ENCODE measurements around the gene TUBGCP3. TPM values are rescaled to one million over a fixed set of nuclear protein-coding genes. Genes with fewer than 3 reads are reported as not detected.

Gene TUBGCP3
- total and polyA plus RNA-seq, 5 donors from 2014 or later = 10.9 to 40.7 (median 15.0) TPM

DNA sequence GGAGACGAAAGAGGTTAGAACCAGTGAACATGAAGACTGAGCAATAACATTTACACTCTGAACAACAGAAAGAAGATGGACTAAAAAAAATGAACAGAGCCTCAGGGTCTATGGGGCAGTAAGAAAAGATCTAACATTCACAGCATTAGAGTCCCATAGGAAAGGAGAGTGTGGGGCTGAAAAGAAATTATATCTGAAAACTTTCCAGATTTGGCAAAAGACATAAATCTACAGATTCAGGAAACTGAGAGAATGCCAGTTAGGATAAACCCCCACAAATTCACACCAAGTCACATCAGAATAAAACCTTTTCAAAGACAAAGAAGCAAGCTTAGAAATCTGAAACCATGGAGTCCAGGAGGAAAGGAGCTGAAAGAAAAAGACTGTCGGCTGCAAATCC, 20.3 kb upstream of the TUBGCP3 start:
- Mint-ChIP-seq H3K9me3 (peaks cover 0 to 1% (median 0%) of the 10 kb centered on the region in 7 donors), H3K4me3 (no peak overlapping the region), H3K27ac (peak overlapping the region in 1 of 3 donors; percentile 56), H3K36me3 (no peaks in the 10 kb centered on the region), H3K4me1 (peaks cover 3 to 18% (median 8%) of the 10 kb centered on the region in 4 donors), H3K27me3 (peaks cover 30% of the 10 kb centered on the region)
- H3K9me3 ChIP-seq (ENCODE audit: control insufficient read depth in 2 of 2, low read length in 2 of 2) = no peaks in the 10 kb centered on the region
- H3K27ac ChIP-seq (ENCODE audit: insufficient read depth, low read length, poor library complexity, severe bottlenecking) = no peak overlapping the region
- DNase-seq (no peak), ATAC-seq (ENCODE audit: low read depth in 2 of 2) (no peak)
- H3K4me3 ChIP-seq (ENCODE audit: low read depth, low read length) = no peak overlapping the region
- H3K36me3 ChIP-seq (ENCODE audit: control insufficient read depth, insufficient read depth, low read length) = no peaks in the 10 kb centered on the region
- peaks cover 10% of the 10 kb centered on the region for H3K4me1 ChIP-seq (ENCODE audit: control insufficient read depth, insufficient read depth, low read length, poor library complexity, severe bottlenecking)
- H3K27me3 ChIP-seq (ENCODE audit: control insufficient read depth, insufficient read depth, low read length) = peaks cover 5% of the 10 kb centered on the region

DNA sequence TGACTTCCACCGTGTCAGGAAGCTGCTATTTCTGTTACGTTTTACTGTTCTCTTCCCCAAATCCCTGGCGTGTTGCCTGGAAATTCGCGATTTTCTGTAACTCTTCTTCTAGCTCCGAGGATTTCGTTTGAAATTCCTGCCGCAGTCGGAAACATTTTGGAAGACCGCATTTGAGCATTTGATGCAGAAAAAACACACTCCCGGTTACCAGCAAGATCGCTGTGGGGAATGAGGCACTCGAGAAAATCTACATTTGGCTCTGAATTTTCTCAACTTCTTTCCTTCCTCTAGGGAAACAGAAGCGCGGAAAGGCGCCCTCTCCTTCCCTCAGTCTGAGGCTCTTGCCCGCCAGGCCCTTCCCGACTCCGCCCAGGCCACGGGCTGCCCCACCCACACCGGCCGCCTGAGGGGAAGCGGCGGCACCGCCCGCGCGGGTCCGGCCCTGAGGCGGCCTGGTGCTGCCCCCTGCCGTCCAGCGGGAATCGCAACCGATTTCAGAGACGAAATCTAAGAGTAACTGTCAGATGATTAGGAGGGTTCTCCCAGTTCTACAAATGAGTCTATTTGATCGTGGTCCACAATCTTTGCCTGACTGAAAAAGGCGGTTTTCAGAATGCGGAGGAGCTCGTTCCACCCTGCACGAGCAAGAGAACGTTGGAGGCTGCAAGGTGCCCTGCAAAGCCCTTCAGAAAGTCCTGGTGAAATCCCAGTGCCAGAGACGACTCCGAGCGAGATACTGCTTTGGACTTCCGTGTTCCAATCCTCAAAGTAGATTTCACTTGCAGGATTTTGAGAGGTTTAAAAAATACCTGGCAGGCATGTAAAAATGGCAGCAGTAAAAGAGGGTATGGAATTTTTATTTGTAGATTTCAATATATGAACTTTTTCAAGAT, 18.4 kb upstream of the TUBGCP3 start:
- H3K27ac Mint-ChIP-seq = peak overlapping the region in 1 of 3 donors; percentile 2
- peak overlapping the region; percentile 50 to 90 (median 84) for H3K4me3 Mint-ChIP-seq
- ATAC-seq (ENCODE audit: low read depth in 2 of 2) (peak; percentile 97 to 99), DNase-seq (peak; percentile 71 to 83 (median 74))
- no peaks in the 10 kb centered on the region for H3K36me3 ChIP-seq (ENCODE audit: control insufficient read depth, insufficient read depth, low read length)
- peaks cover 10% of the 10 kb centered on the region for H3K4me1 ChIP-seq (ENCODE audit: control insufficient read depth, insufficient read depth, low read length, poor library complexity, severe bottlenecking)
- H3K9me3 Mint-ChIP-seq = peaks cover 0 to 3% (median 0%) of the 10 kb centered on the region in 7 donors
- no peak overlapping the region for H3K27ac ChIP-seq (ENCODE audit: insufficient read depth, low read length, poor library complexity, severe bottlenecking)
- H3K27me3 Mint-ChIP-seq = peaks cover 37% of the 10 kb centered on the region
- no peaks in the 10 kb centered on the region for H3K36me3 Mint-ChIP-seq
- H3K27me3 ChIP-seq (ENCODE audit: control insufficient read depth, insufficient read depth, low read length) = peaks cover 5% of the 10 kb centered on the region
- peak overlapping the region; percentile 86 for H3K4me3 ChIP-seq (ENCODE audit: low read depth, low read length)
- H3K4me1 Mint-ChIP-seq = peaks cover 3 to 18% (median 8%) of the 10 kb centered on the region in 4 donors
- H3K9me3 ChIP-seq (ENCODE audit: control insufficient read depth in 2 of 2, low read length in 2 of 2) = no peaks in the 10 kb centered on the region

DNA sequence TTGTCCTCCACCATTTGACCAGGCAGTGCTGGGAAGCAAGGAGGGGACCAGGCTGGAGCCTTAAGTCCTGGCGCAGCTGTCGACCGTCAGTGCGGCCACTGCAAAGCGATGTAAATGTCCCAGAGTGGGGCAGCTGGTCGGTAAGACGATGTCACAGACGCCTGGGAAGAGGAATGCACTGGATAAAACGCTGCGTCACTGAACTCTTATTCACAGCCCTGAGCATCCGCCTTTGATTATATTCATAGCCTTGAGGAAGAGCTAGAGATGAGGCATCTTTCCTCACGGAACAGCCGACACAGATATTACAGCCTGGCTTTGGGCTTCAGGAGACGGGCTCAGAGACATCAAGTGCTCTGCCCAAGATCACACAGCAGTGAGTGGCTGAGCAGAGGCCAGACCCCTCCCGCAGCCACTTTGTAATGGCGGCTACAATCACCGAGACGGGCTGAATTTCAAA, 17.6 kb upstream of the TUBGCP3 start:
- no peak overlapping the region for H3K27ac ChIP-seq (ENCODE audit: insufficient read depth, low read length, poor library complexity, severe bottlenecking)
- H3K36me3 Mint-ChIP-seq = no peaks in the 10 kb centered on the region
- no peaks in the 10 kb centered on the region for H3K36me3 ChIP-seq (ENCODE audit: control insufficient read depth, insufficient read depth, low read length)
- peaks cover 10% of the 10 kb centered on the region for H3K4me1 ChIP-seq (ENCODE audit: control insufficient read depth, insufficient read depth, low read length, poor library complexity, severe bottlenecking)
- peaks cover 5% of the 10 kb centered on the region for H3K27me3 ChIP-seq (ENCODE audit: control insufficient read depth, insufficient read depth, low read length)
- peak overlapping the region; percentile 86 for H3K4me3 ChIP-seq (ENCODE audit: low read depth, low read length)
- ATAC-seq (ENCODE audit: low read depth in 2 of 2) = no peak
- no peaks in the 10 kb centered on the region for H3K9me3 ChIP-seq (ENCODE audit: control insufficient read depth in 2 of 2, low read length in 2 of 2)
- H3K27me3 Mint-ChIP-seq = peaks cover 37% of the 10 kb centered on the region
- DNase-seq = no peak
- H3K4me3 Mint-ChIP-seq = peak overlapping the region; percentile 50 to 90 (median 84)
- peaks cover 0 to 3% (median 0%) of the 10 kb centered on the region in 7 donors for H3K9me3 Mint-ChIP-seq
- H3K4me1 Mint-ChIP-seq = peaks cover 3 to 18% (median 8%) of the 10 kb centered on the region in 4 donors
- no peak overlapping the region for H3K27ac Mint-ChIP-seq

DNA sequence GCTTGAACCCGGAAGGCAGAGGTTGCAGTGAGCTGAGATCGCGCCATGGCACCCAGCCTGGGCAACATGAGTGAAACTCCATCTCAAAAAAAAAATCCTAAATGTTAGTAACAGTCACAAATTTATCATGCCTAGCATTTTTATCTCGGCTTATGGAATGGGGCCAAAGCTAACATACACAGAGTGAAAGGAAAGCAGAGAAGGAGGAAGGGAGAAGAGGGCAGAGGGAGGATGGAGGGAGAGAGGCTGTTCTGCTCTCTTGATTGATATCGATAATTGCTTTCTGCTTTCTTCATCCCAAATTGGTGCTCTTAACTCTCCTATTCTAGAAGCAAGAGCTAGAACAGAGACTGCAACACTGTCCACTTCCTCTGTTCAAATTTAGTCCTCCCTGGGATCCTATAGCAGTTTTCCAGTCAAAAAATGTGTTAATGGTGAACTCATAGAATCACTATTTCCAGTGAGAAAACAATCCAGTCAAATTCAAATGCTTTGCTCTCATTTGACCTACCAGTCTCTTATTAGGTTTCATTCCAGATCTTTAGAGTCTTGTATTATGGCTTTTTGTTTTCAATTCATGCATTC, 15.8 kb upstream of the TUBGCP3 start:
- Mint-ChIP-seq H3K4me1 (peaks cover 3 to 18% (median 8%) of the 10 kb centered on the region in 4 donors), H3K27me3 (peaks cover 36% of the 10 kb centered on the region), H3K27ac (no peak overlapping the region), H3K9me3 (peaks cover 0 to 3% (median 0%) of the 10 kb centered on the region in 7 donors), H3K36me3 (no peaks in the 10 kb centered on the region), H3K4me3 (peak overlapping the region in 2 of 4 donors; percentile 21 to 29)
- peaks cover 9% of the 10 kb centered on the region for H3K27me3 ChIP-seq (ENCODE audit: control insufficient read depth, insufficient read depth, low read length)
- no peaks in the 10 kb centered on the region for H3K9me3 ChIP-seq (ENCODE audit: control insufficient read depth in 2 of 2, low read length in 2 of 2)
- no peak overlapping the region for H3K4me3 ChIP-seq (ENCODE audit: low read depth, low read length)
- peaks cover 10% of the 10 kb centered on the region for H3K4me1 ChIP-seq (ENCODE audit: control insufficient read depth, insufficient read depth, low read length, poor library complexity, severe bottlenecking)
- no peak for ATAC-seq (ENCODE audit: low read depth in 2 of 2)
- no peaks in the 10 kb centered on the region for H3K36me3 ChIP-seq (ENCODE audit: control insufficient read depth, insufficient read depth, low read length)
- H3K27ac ChIP-seq (ENCODE audit: insufficient read depth, low read length, poor library complexity, severe bottlenecking) = no peak overlapping the region
- DNase-seq = no peak

DNA sequence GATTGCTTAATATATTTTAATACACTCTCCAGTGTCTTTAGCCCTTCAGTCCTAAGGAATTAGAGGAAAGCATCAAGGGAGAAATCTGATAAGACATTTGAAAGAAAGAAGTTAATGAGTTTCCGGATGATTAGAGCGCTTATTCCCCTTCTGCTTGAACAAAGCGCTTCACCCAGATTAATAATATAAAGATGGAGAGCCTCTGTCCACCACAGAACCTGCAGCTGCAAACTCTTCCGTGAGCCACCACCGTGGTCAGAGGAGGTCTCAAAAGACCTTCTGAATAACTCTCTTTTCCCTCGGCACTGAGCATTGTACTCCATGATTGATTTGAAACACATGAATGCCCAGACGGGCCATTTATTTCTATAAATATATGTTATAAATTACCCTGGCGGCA, 14.2 kb upstream of the TUBGCP3 start:
- peaks cover 38% of the 10 kb centered on the region for H3K27me3 Mint-ChIP-seq
- peaks cover 9% of the 10 kb centered on the region for H3K27me3 ChIP-seq (ENCODE audit: control insufficient read depth, insufficient read depth, low read length)
- no peak overlapping the region for H3K27ac ChIP-seq (ENCODE audit: insufficient read depth, low read length, poor library complexity, severe bottlenecking)
- H3K4me1 ChIP-seq (ENCODE audit: control insufficient read depth, insufficient read depth, low read length, poor library complexity, severe bottlenecking) = peaks cover 10% of the 10 kb centered on the region
- H3K4me1 Mint-ChIP-seq = peaks cover 3 to 12% (median 8%) of the 10 kb centered on the region in 4 donors
- H3K9me3 Mint-ChIP-seq = peaks cover 0 to 2% (median 0%) of the 10 kb centered on the region in 7 donors
- DNase-seq = no peak
- H3K9me3 ChIP-seq (ENCODE audit: control insufficient read depth in 2 of 2, low read length in 2 of 2) = no peaks in the 10 kb centered on the region
- no peak overlapping the region for H3K4me3 Mint-ChIP-seq
- no peaks in the 10 kb centered on the region for H3K36me3 ChIP-seq (ENCODE audit: control insufficient read depth, insufficient read depth, low read length)
- no peak overlapping the region for H3K4me3 ChIP-seq (ENCODE audit: low read depth, low read length)
- peak overlapping the region in 1 of 3 donors; percentile 49 for H3K27ac Mint-ChIP-seq
- ATAC-seq (ENCODE audit: low read depth in 2 of 2) = no peak
- H3K36me3 Mint-ChIP-seq = no peaks in the 10 kb centered on the region

DNA sequence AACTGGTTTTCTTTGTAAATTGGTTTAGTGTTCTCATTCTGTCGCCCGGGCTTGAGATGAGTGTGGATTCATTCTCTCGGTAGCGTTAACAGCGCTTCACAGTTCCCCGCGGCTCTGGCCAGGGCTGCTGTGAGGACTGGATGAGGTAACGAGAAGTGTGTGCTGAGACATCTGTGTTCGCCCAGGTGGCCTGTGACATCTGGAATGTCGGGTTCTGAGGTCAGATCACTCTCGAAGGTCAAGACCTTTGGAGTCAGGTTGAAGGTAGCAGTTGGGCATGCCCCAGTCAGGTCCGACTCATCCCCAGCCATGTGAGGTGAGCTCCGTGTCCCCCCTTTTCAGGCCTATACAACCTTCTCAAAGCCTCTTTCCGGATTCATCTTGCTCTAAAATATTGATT, 13.4 kb upstream of the TUBGCP3 start:
- peaks cover 42% of the 10 kb centered on the region for H3K27me3 Mint-ChIP-seq
- peaks cover 0 to 2% (median 0%) of the 10 kb centered on the region in 7 donors for H3K9me3 Mint-ChIP-seq
- no peaks in the 10 kb centered on the region for H3K36me3 Mint-ChIP-seq
- H3K4me1 Mint-ChIP-seq = peaks cover 0 to 8% (median 4%) of the 10 kb centered on the region in 4 donors
- no peak for ATAC-seq (ENCODE audit: low read depth in 2 of 2)
- H3K27ac ChIP-seq (ENCODE audit: insufficient read depth, low read length, poor library complexity, severe bottlenecking) = no peak overlapping the region
- H3K27ac Mint-ChIP-seq = no peak overlapping the region
- H3K4me3 ChIP-seq (ENCODE audit: low read depth, low read length) = no peak overlapping the region
- no peaks in the 10 kb centered on the region for H3K36me3 ChIP-seq (ENCODE audit: control insufficient read depth, insufficient read depth, low read length)
- DNase-seq = no peak
- H3K4me3 Mint-ChIP-seq = no peak overlapping the region
- H3K4me1 ChIP-seq (ENCODE audit: control insufficient read depth, insufficient read depth, low read length, poor library complexity, severe bottlenecking) = peaks cover 7% of the 10 kb centered on the region
- H3K27me3 ChIP-seq (ENCODE audit: control insufficient read depth, insufficient read depth, low read length) = peaks cover 13% of the 10 kb centered on the region
- no peaks in the 10 kb centered on the region for H3K9me3 ChIP-seq (ENCODE audit: control insufficient read depth in 2 of 2, low read length in 2 of 2)

DNA sequence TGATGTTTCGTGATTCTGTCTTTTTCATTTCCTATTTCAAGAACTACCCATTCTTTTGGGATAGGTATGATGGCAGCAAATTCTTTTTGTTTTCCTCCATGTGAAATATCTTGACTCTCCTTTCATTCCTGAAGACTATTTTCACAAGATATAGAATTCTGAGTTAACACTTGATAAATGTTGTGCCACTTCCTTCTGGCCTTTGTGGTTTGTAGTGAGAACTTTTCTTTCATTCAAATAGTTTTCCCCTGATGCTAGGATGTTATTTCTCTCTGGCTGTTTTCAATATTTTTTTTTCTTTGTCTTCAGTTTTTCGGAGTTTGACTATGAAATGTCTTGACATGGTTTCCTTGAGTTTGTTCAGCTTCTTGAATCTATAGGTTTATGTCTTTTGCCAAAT, 8.3 kb upstream of the TUBGCP3 start:
- no peaks in the 10 kb centered on the region for H3K36me3 ChIP-seq (ENCODE audit: control insufficient read depth, insufficient read depth, low read length)
- no peak for ATAC-seq (ENCODE audit: low read depth in 2 of 2)
- H3K4me1 Mint-ChIP-seq = peaks cover 0 to 6% (median 0%) of the 10 kb centered on the region in 4 donors
- H3K27me3 Mint-ChIP-seq = peaks cover 48% of the 10 kb centered on the region
- no peaks in the 10 kb centered on the region for H3K4me1 ChIP-seq (ENCODE audit: control insufficient read depth, insufficient read depth, low read length, poor library complexity, severe bottlenecking)
- H3K9me3 Mint-ChIP-seq = no peaks in the 10 kb centered on the region
- no peak overlapping the region for H3K27ac ChIP-seq (ENCODE audit: insufficient read depth, low read length, poor library complexity, severe bottlenecking)
- no peak overlapping the region for H3K4me3 Mint-ChIP-seq
- peaks cover 14% of the 10 kb centered on the region for H3K27me3 ChIP-seq (ENCODE audit: control insufficient read depth, insufficient read depth, low read length)
- no peak overlapping the region for H3K27ac Mint-ChIP-seq
- H3K9me3 ChIP-seq (ENCODE audit: control insufficient read depth in 2 of 2, low read length in 2 of 2) = no peaks in the 10 kb centered on the region
- H3K4me3 ChIP-seq (ENCODE audit: low read depth, low read length) = no peak overlapping the region
- no peak for DNase-seq
- H3K36me3 Mint-ChIP-seq = no peaks in the 10 kb centered on the region

Measured in CD4-positive, CD25-positive, alpha-beta regulatory T cell (primary cell).